GM12878 (cell line): ENCODE data around the gene CBX7. TPM values are rescaled to one million over a fixed set of nuclear protein-coding genes. Genes with fewer than 3 reads are reported as not detected.

Experiments
- ATAC-seq: fragments of 200-7000 bp; cut with Tn5 transposase; 3 replicates; pipeline ENCODE4 v1.9.1; 2020; ENCODE audit warnings: mild to moderate bottlenecking, moderate library complexity
- BruUV-seq: library from RNA; stranded (reverse); fragments of 400-500 nt; replicated peaks from 2 replicates; lab custom pipeline; 2021; lab: Mats Ljungman, UMichigan
- CTCF ChIA-PET: fragments of 300-600 bp; sonication (Branson Sonifier 250); formaldehyde crosslinking; extraction: SDS; loops from one replicate; lab custom pipeline; 2021; ENCODE audit warnings: inconsistent platforms; lab: Yijun Ruan, JAX
- POLR2A ChIA-PET: fragments of 350-600 bp; formaldehyde crosslinking; extraction: SDS; loops from one replicate; lab custom pipeline; 2021; ENCODE audit warnings: inconsistent platforms; lab: Charles Lee
- RAD21 ChIA-PET: fragments of 300-600 bp; sonication (Branson Sonifier 250); formaldehyde crosslinking; loops from one replicate; lab custom pipeline; 2023; ENCODE audit warnings: antibody characterized with exemption; ENCODE audit not compliant: unreplicated experiment; lab: Charles Lee
- SMC1A ChIA-PET: fragments of 300-600 bp; sonication (Branson Sonifier 250); formaldehyde crosslinking; loops from one replicate; lab custom pipeline; 2023; ENCODE audit not compliant: unreplicated experiment, uncharacterized antibody; lab: Charles Lee
- DNase-seq: peaks from one replicate; pipeline ENCODE4 v3.0.0-alpha.2; 2011; ENCODE audit warnings: low read depth, low spot score
- FAIRE-seq: peaks from 3 replicates; lab custom pipeline; 2011; peaks lifted over from hg19 to GRCh38; lab: Jason Lieb, UNC
- H2AFZ ChIP-seq: 2 replicates; pipeline ENCODE4 v1.6.0; 2011; ENCODE audit warnings: low read depth, low read length, control low read depth; ENCODE audit not compliant: control insufficient read depth
- H3K27ac ChIP-seq: 2 replicates; pipeline ENCODE4 v1.5.1; 2011; ENCODE audit warnings: control low read depth; ENCODE audit not compliant: control insufficient read depth, insufficient read depth
- H3K27me3 ChIP-seq, 2 experiments: replicated peaks in 1 of 2; 2 replicates each; pipeline versions ENCODE4 v1.6.0 to v1.6.1; 2011; ENCODE audit warnings: low read length in 1 of 2; ENCODE audit not compliant: control insufficient read depth in 2 of 2, insufficient read depth in 2 of 2
- H3K36me3 ChIP-seq, 2 experiments: 2 replicates each; pipeline ENCODE4 v1.5.1; 2011; ENCODE audit warnings: low read length in 1 of 2; ENCODE audit not compliant: control insufficient read depth in 2 of 2, insufficient read depth in 2 of 2
- H3K4me1 ChIP-seq: 2 replicates; pipeline ENCODE4 v1.6.1; 2011; ENCODE audit warnings: mild to moderate bottlenecking, low read length, moderate library complexity, mixed read lengths; ENCODE audit not compliant: control insufficient read depth, insufficient read depth
- H3K4me2 ChIP-seq: 2 replicates; pipeline ENCODE4 v1.6.0; 2011; ENCODE audit warnings: control low read depth; ENCODE audit not compliant: control insufficient read depth, insufficient read depth
- H3K4me3 ChIP-seq: fragments of 200-600 bp; sonication (generic); 2 replicates; pipeline ENCODE4 v1.5.1; 2016
- H3K79me2 ChIP-seq: 2 replicates; pipeline ENCODE4 v1.6.0; 2011; ENCODE audit warnings: low read length; ENCODE audit not compliant: control insufficient read depth, insufficient read depth
- H3K9ac ChIP-seq: 2 replicates; pipeline ENCODE4 v1.8.0; 2011; ENCODE audit warnings: low read length, control low read depth, mixed read lengths; ENCODE audit not compliant: control insufficient read depth, insufficient read depth
- H3K9me3 ChIP-seq: replicated peaks from 3 replicates; pipeline ENCODE4 v1.5.1; 2011; ENCODE audit warnings: mild to moderate bottlenecking, low read length; ENCODE audit not compliant: control insufficient read depth, insufficient read depth
- H4K20me1 ChIP-seq: 2 replicates; pipeline ENCODE4 v1.6.0; 2011; ENCODE audit not compliant: control insufficient read depth, insufficient read depth
- ATF7 ChIP-seq: fragments of 450-650 bp; IDR thresholded peaks from 2 replicates; pipeline ENCODE4 v1.6.1; 2016; ENCODE audit warnings: low read depth, mild to moderate bottlenecking
- EZH2 ChIP-seq: IDR thresholded peaks from 2 replicates; pipeline ENCODE4 v1.6.1; 2012; ENCODE audit warnings: low read depth, mild to moderate bottlenecking, control low read depth, inconsistent platforms, low read length, borderline replicate concordance; ENCODE audit not compliant: control insufficient read depth
- MTA2 ChIP-seq: fragments of 450-650 bp; IDR thresholded peaks from 2 replicates; pipeline ENCODE4 v1.6.1; 2016; ENCODE audit warnings: low read depth, mild to moderate bottlenecking, moderate library complexity
- NBN ChIP-seq: fragments of 450-650 bp; IDR thresholded peaks from 2 replicates; pipeline ENCODE4 v1.6.1; 2016
- NFYB ChIP-seq: IDR thresholded peaks from 2 replicates; pipeline ENCODE4 v1.6.1; 2011; ENCODE audit warnings: low read depth, mild to moderate bottlenecking, low read length, improper control_type of control experiment, moderate library complexity; ENCODE audit not compliant: insufficient read depth
- RAD51 ChIP-seq: fragments of 450-650 bp; IDR thresholded peaks from 2 replicates; pipeline ENCODE4 v1.6.1; 2016; ENCODE audit warnings: moderate library complexity, mild to moderate bottlenecking, inconsistent platforms
- STAT1 ChIP-seq: fragments of 450-650 bp; conservative IDR thresholded peaks from 2 replicates; pipeline ENCODE4 v1.6.1; 2014; ENCODE audit warnings: antibody characterized with exemption, mild to moderate bottlenecking
- ZBTB33 ChIP-seq: fragments of 450-650 bp; IDR thresholded peaks from 2 replicates; pipeline ENCODE4 v1.6.1; 2017; ENCODE audit warnings: mild to moderate bottlenecking
- ZNF384 ChIP-seq: IDR thresholded peaks from 2 replicates; pipeline ENCODE4 v1.6.1; 2012; ENCODE audit warnings: low read depth, mild to moderate bottlenecking, low read length, improper control_type of control experiment, borderline replicate concordance
- WGBS: methylation state at CpG from one replicate; pipeline ENCODE4 v1.1.6; 2016; ENCODE audit warnings: low lambda C conversion rate; ENCODE audit not compliant: insufficient replicate concordance, insufficient coverage; ENCODE audit errors: missing lambda C conversion rate; 5-methylcytosine and 5-hydroxymethylcytosine counted together
- in situ Hi-C: fragments of 300-500 bp; cut with MboI; formaldehyde crosslinking; loops from 9 replicates; pipeline ENCODE4 v1.14.3; 2018; ENCODE audit warnings: mixed read lengths
- intact Hi-C: fragments of 100-400 bp; cut with micrococcal nuclease; formaldehyde crosslinking; loops from one replicate; pipeline ENCODE4 v1.14.2; 2022; ENCODE audit not compliant: unreplicated experiment
- polyA plus RNA-seq, 11 experiments: library from polyadenylated mRNA; depleted of rRNA in 4 of 11; unstranded in 6 of 11; stranded (reverse) in 5 of 11; fragments of >200 nt; fragmentation: Nextera tagmentation in 4 of 11; fragmentation: Illumina TruSeq in 1 of 11; extraction: Ambion mirVana in 4 of 11; extraction: Trizol in 1 of 11; gene quantifications; 1 replicate in 1 of 11; 2 replicates in 10 of 11; pipeline versions ENCODE4 v1.2.1 to v1.2.3, GENCODE V29; 2011 to 2016; ENCODE audit warnings: inconsistent platforms in 2 of 11, missing spikeins in 2 of 11, low read depth in 1 of 11
- total RNA-seq, 4 experiments: library from RNA; depleted of rRNA in 3 of 4; stranded (reverse); fragments of >200 nt in 3 of 4; fragmentation: Illumina TruSeq in 1 of 4; extraction: Trizol in 1 of 4; gene quantifications; 2 replicates each; pipeline versions ENCODE4 v1.2.1 to v1.2.3, GENCODE V29; 2013 to 2021

CBX7 gene
- total and polyA plus RNA-seq, 10 of the 15 experiments (the other 5 are each of a cell fraction or from before 2014, with no cell fraction given), result 0.18 to 17.2 (median 5.6) TPM

GRCh38 chr22:39132871-39133524, 19.5 kb downstream of the CBX7 start:
- RAD21 ChIA-PET, result no interaction called here
- FAIRE-seq (no peak), DNase-seq (no peak), ATAC-seq (no peak)
- Histone ChIP-seq H3K27me3 (no peaks in the 10 kb centered on the region), H3K27ac (no peak overlapping the region), H2AFZ (no peak overlapping the region), H3K4me2 (no peak overlapping the region), H4K20me1 (no peaks in the 10 kb centered on the region), H3K36me3 (no peaks in the 10 kb centered on the region; a peak in 1 of 4 replicates), H3K4me1 (no peaks in the 10 kb centered on the region), H3K9me3 (no peaks in the 10 kb centered on the region), H3K9ac (no peak overlapping the region), H3K79me2 (no peaks in the 10 kb centered on the region), H3K4me3 (no peak overlapping the region)
- no peak for TF ChIP-seq ZBTB33
- TF ChIP-seq NFYB, result no peak
- no peak for TF ChIP-seq STAT1
- no peak for TF ChIP-seq MTA2
- no peak for TF ChIP-seq ZNF384
- TF ChIP-seq NBN, result no peak
- TF ChIP-seq ATF7, result no peak
- TF ChIP-seq EZH2, result no peak
- TF ChIP-seq RAD51, result no peak
- intact Hi-C loops, result no loop called here
- WGBS, result 76% methylated on average over 22 of the region's 22 CpGs
- SMC1A ChIA-PET, result no interaction called here
- in situ Hi-C loops, result no loop called here
- no TSS peak for BruUV-seq
- POLR2A ChIA-PET, result no interaction called here
- CTCF ChIA-PET, result no interaction called here
